Measurements from ENCODE around the gene ULBP3. TPM values are rescaled to one million over a fixed set of nuclear protein-coding genes. Genes with fewer than 3 reads are reported as not detected.

ULBP3 gene
- polyA plus RNA-seq, 1 of the 3 experiments (the other 2 are of a cell fraction): 4.6 TPM

GRCh38 chr6:150072201-150072600 is 3.3 kb upstream of the ULBP3 start:
- TF ChIP-seq RFX5 (IDR thresholded peaks at IDR 0.05; ENCODE audit: low read length): no peak
- no peak for TF ChIP-seq EZH2phosphoT487 (IDR thresholded peaks at IDR 0.05; ENCODE audit: borderline replicate concordance, low read depth)
- TF ChIP-seq FOXM1 (IDR thresholded peaks at IDR 0.05; ENCODE audit: low read depth): no peak
- no peak for TF ChIP-seq ELF1 (IDR thresholded peaks at IDR 0.05)
- TF ChIP-seq FOXJ3 (CRISPR knock-in tag; IDR thresholded peaks at IDR 0.05): no peak
- TF ChIP-seq USF1 (IDR thresholded peaks at IDR 0.05; ENCODE audit: borderline replicate concordance, low read depth): no peak
- no peak for TF ChIP-seq GATA2 (CRISPR knock-in tag; IDR thresholded peaks at IDR 0.05)
- TF ChIP-seq CTCF (IDR thresholded peaks at IDR 0.05): no peak
- Histone ChIP-seq H2AFZ (ENCODE audit: low read depth) (no peak overlapping the region), H3K9me3 (no peaks in the 10 kb centered on the region), H3K79me2 (ENCODE audit: insufficient read depth) (no peaks in the 10 kb centered on the region), H3K27ac (ENCODE audit: low read depth in 2 of 2, low read length in 1 of 2) (no peak overlapping the region), H3K9me2 (no peaks in the 10 kb centered on the region), H3K4me1 (ENCODE audit: control insufficient read depth in 1 of 2, insufficient read depth in 2 of 2, low read depth in 1 of 2, low read length in 1 of 2) (no peaks in the 10 kb centered on the region; a peak in 1 of 4 replicates), H3K27me3 (ENCODE audit: insufficient read depth) (peaks cover 29% of the 10 kb centered on the region; the same call in 1 of the 2 replicates), H3K4me3 (ENCODE audit: low read depth in 2 of 2, low read length in 1 of 2) (no peak overlapping the region), H4K20me1 (ENCODE audit: insufficient read depth) (no peaks in the 10 kb centered on the region), H3K4me2 (no peak overlapping the region), H3K9ac (no peak overlapping the region), H3K36me3 (replicated peaks in 1 of 2; ENCODE audit: control insufficient read depth in 1 of 2, insufficient read depth in 2 of 2, low read length in 1 of 2) (no peaks in the 10 kb centered on the region), H3F3A (replicated peaks; ENCODE audit: insufficient read depth) (no peaks in the 10 kb centered on the region)
- ChIA-PET CTCF (interaction anchor here (1.0 to 1.2 kb wide), 2 partner anchors 10 to 15 kb away, joined by 3 read pairs; no protein-coding TSS in a partner anchor), POLR2A (no interaction called here)
- WGBS (ENCODE audit: low lambda C conversion rate): 25% methylated on average over 8 of the region's 8 CpGs
- DNase-seq: no peak

GRCh38 chr6:150070236-150070818 is 1.4 kb upstream of the ULBP3 start:
- H3K9me3 ChIP-seq: no peaks in the 10 kb centered on the region
- TF ChIP-seq RFX5 (IDR thresholded peaks at IDR 0.05; ENCODE audit: low read length): no peak
- TF ChIP-seq MAX (IDR thresholded peaks at IDR 0.05; ENCODE audit: low read depth): no peak
- TF ChIP-seq TCF12 (IDR thresholded peaks at IDR 0.05): no peak
- TF ChIP-seq ELF1 (IDR thresholded peaks at IDR 0.05): no peak
- TF ChIP-seq GABPA (IDR thresholded peaks at IDR 0.05; ENCODE audit: low read depth): no peak
- TF ChIP-seq PBX3 (IDR thresholded peaks at IDR 0.05): no peak
- no peak for TF ChIP-seq JUND (IDR thresholded peaks at IDR 0.05)
- TF ChIP-seq USF1 (IDR thresholded peaks at IDR 0.05; ENCODE audit: borderline replicate concordance, low read depth): no peak
- TF ChIP-seq SIN3A (IDR thresholded peaks at IDR 0.05; ENCODE audit: borderline replicate concordance, low read depth, low read length): no peak
- no peak for TF ChIP-seq RAD21 (IDR thresholded peaks at IDR 0.05; ENCODE audit: low read length)
- H4K20me1 ChIP-seq (ENCODE audit: insufficient read depth): no peaks in the 10 kb centered on the region
- CTCF ChIA-PET: interaction anchor here (0.7 to 2.6 kb wide), 17 partner anchors 8 to 822 kb away, joined by 3 to 12 read pairs (median 3); partner anchors contain the start of gene MTHFD1L
- H3K9ac ChIP-seq: no peak overlapping the region
- no peak overlapping the region for H3K4me2 ChIP-seq
- no peaks in the 10 kb centered on the region for H3K36me3 ChIP-seq (replicated peaks in 1 of 2; ENCODE audit: control insufficient read depth in 1 of 2, insufficient read depth in 2 of 2, low read length in 1 of 2)
- H3K4me3 ChIP-seq (ENCODE audit: low read depth in 2 of 2, low read length in 1 of 2): no peak overlapping the region
- H3K9me2 ChIP-seq: no peaks in the 10 kb centered on the region
- whole genome bisulfite sequencing (ENCODE audit: low lambda C conversion rate): 59% methylated on average over 3 of the region's 3 CpGs
- no peak overlapping the region for H3K27ac ChIP-seq (ENCODE audit: low read depth in 2 of 2, low read length in 1 of 2)
- POLR2A ChIA-PET: no interaction called here
- H3F3A ChIP-seq (replicated peaks; ENCODE audit: insufficient read depth): no peaks in the 10 kb centered on the region
- H2AFZ ChIP-seq (ENCODE audit: low read depth): no peak overlapping the region
- H3K27me3 ChIP-seq (ENCODE audit: insufficient read depth): peaks cover 21% of the 10 kb centered on the region; the same call in 1 of the 2 replicates
- no peak for DNase-seq
- no peaks in the 10 kb centered on the region for H3K79me2 ChIP-seq (ENCODE audit: insufficient read depth)
- H3K4me1 ChIP-seq (ENCODE audit: control insufficient read depth in 1 of 2, insufficient read depth in 2 of 2, low read depth in 1 of 2, low read length in 1 of 2): no peaks in the 10 kb centered on the region; a peak in 1 of 4 replicates
